CD4-positive, CD25-positive, alpha-beta regulatory T cell (primary cell): ENCODE results near the gene G3BP2. TPM values are rescaled to one million over a fixed set of nuclear protein-coding genes. Genes with fewer than 3 reads are reported as not detected.
A peak's percentile ranks its signal among the peaks of the same experiment; 100 is the strongest.

Experiments
- ATAC-seq, 2 donors: fragments of 150-1000 bp; cut with Tn5 transposase; one replicate each; pipeline ENCODE4 v1.10.0; 2021; ENCODE audit warnings: low read depth in 2 of 2, moderate number of reproducible peaks in 2 of 2, moderate library complexity in 1 of 2
- DNase-seq, 3 donors: peaks; one replicate each; pipeline versions ENCODE4 v3.0.0 to v3.0.0-alpha.2; 2012 to 2022; ENCODE audit warnings: mixed read lengths in 1 of 3
- H3K27ac ChIP-seq: one replicate; pipeline ENCODE4 v1.7.0; 2013; ENCODE audit warnings: mild to moderate bottlenecking, low read length; ENCODE audit not compliant: insufficient read depth, poor library complexity, severe bottlenecking
- H3K27me3 ChIP-seq: one replicate; pipeline ENCODE4 v1.7.0; 2013; ENCODE audit warnings: low read length; ENCODE audit not compliant: control insufficient read depth, insufficient read depth
- H3K36me3 ChIP-seq: one replicate; pipeline ENCODE4 v1.7.0; 2013; ENCODE audit warnings: mild to moderate bottlenecking, low read length, moderate library complexity; ENCODE audit not compliant: control insufficient read depth, insufficient read depth
- H3K4me1 ChIP-seq: 2 replicates; pipeline ENCODE4 v1.7.0; 2013; ENCODE audit warnings: mild to moderate bottlenecking, low read length; ENCODE audit not compliant: insufficient read depth, control insufficient read depth, poor library complexity, severe bottlenecking
- H3K4me3 ChIP-seq: one replicate; pipeline ENCODE4 v1.7.0; 2013; ENCODE audit warnings: low read depth, mild to moderate bottlenecking, low read length, moderate library complexity
- H3K9me3 ChIP-seq, 2 experiments: 1 replicate in 1 of 2; 2 replicates in 1 of 2; pipeline ENCODE4 v1.7.0; 2013; ENCODE audit warnings: low read length in 2 of 2, mild to moderate bottlenecking in 1 of 2, moderate library complexity in 1 of 2; ENCODE audit not compliant: control insufficient read depth in 2 of 2
- H3K27ac Mint-ChIP-seq, 3 donors: one replicate each; pipeline ENCODE4 v1.8.0; 2020 to 2022; ENCODE audit warnings: mild to moderate bottlenecking in 3 of 3, mixed read lengths in 3 of 3, moderate library complexity in 2 of 3
- H3K27me3 Mint-ChIP-seq: one replicate; pipeline ENCODE4 v1.8.0; 2022; ENCODE audit warnings: mild to moderate bottlenecking, mixed read lengths
- H3K36me3 Mint-ChIP-seq: one replicate; pipeline ENCODE4 v1.8.0; 2020; ENCODE audit warnings: mixed read lengths
- H3K4me1 Mint-ChIP-seq, 4 donors: one replicate each; pipeline ENCODE4 v1.8.0; 2020 to 2022; ENCODE audit warnings: mixed read lengths in 4 of 4, mild to moderate bottlenecking in 1 of 4
- H3K4me3 Mint-ChIP-seq, 4 donors: one replicate each; pipeline ENCODE4 v1.8.0; 2020 to 2022; ENCODE audit warnings: mild to moderate bottlenecking in 4 of 4, mixed read lengths in 4 of 4, moderate library complexity in 3 of 4
- H3K9me3 Mint-ChIP-seq, 7 donors: one replicate each; pipeline ENCODE4 v1.8.0; 2020 to 2022; ENCODE audit warnings: mixed read lengths in 7 of 7, mild to moderate bottlenecking in 3 of 7, moderate library complexity in 2 of 7
- polyA plus RNA-seq, 4 donors: library from polyadenylated mRNA; unstranded; fragments of 300-500 nt; fragmentation: Illumina TruSeq; gene quantifications; one replicate each; pipeline ENCODE4 v1.2.3, GENCODE V29; 2021
- total RNA-seq: library from RNA; stranded (reverse); gene quantifications from one replicate; pipeline ENCODE4 v1.2.3, GENCODE V29; 2022

Gene G3BP2
- total and polyA plus RNA-seq, 5 donors from 2014 or later: 101 to 300 (median 122) TPM

DNA sequence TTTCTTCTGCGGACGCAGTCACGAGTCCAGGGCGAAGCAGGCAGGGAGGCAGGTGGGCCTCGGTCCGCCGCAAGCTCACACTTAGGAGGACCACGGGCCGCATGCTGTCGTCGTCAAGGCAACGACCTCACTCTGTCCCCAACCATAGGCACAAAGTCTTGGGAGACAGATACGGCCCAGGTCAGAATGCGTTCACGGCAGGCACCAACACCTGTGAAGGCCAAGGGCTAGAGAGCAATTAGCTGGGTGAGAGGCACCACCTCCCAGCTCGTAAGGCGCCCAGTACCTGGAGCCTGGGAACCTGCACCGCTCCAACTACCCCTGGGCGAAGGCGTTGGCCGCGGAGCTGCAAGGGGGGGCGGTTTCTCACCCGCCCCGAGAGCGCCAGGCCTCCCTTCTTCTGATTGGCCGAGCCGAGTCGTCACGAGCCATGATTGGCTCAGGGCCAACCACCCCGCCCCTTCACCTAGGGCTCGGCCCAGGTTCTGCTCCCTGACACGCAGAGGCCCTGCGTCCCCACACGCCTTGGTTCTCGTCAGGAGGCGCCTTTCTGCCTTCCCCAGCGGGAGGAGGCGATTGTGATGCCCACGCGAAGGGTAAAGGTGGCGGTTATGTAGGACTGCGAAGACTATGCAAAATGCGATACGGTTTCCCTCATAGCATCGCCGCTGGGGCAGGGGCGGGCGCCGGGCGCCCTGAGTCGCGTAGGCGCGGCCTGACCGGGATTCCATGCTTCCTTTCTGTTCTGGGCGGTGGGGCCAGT is 42.9 kb downstream of the G3BP2 start, which contains the start of gene CDKL2:
CDKL2 (minus strand) TSS at position 355 of the 763 bp plus-strand sequence. CDS start 4,540 bp downstream, outside the sequence.
- peak; percentile 99 to 100 for ATAC-seq
- peak within 1 kb of the TSS; percentile 82 for H3K4me3 ChIP-seq
- H3K4me1 ChIP-seq: peaks cover 12% of the 10 kb centered on the region
- peak within 1 kb of the TSS; percentile 40 to 95 (median 95) for H3K27ac Mint-ChIP-seq
- H3K36me3 ChIP-seq: no peaks in the 10 kb centered on the region
- peaks cover 4% of the 10 kb centered on the region for H3K36me3 Mint-ChIP-seq
- peak within 1 kb of the TSS; percentile 52 for H3K27ac ChIP-seq
- H3K9me3 ChIP-seq: no peaks in the 10 kb centered on the region
- H3K4me1 Mint-ChIP-seq: peaks cover 0 to 17% (median 8%) of the 10 kb centered on the region in 4 donors
- peaks cover 5% of the 10 kb centered on the region for H3K27me3 Mint-ChIP-seq
- peak; percentile 91 to 93 (median 91) for DNase-seq
- H3K27me3 ChIP-seq: no peaks in the 10 kb centered on the region
- H3K4me3 Mint-ChIP-seq: peak within 1 kb of the TSS; percentile 85 to 99 (median 94)
- no peaks in the 10 kb centered on the region for H3K9me3 Mint-ChIP-seq

DNA sequence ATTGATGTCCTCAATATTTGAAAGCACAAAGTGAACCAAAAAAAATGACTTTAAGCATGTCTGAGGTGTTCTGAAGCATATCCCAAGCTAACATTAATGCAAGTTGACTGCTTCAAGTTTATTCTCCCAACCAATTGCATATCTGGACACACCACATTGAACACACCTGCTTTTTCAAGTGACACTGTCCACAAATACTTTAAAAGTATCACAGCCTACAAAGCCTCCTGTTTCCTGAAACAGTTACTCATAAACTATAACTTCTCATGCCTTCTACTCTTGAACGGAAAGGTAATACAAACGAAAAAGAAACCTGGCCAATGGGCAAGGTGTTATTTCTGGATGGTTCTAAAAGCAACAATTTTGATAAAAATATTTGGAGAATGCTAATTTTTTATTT is 44.0 kb downstream of the G3BP2 start:
- H3K27ac ChIP-seq: no peak overlapping the region
- ATAC-seq: no peak
- DNase-seq: no peak
- peak overlapping the region; percentile 33 to 59 (median 42) for H3K4me3 Mint-ChIP-seq
- no peaks in the 10 kb centered on the region for H3K9me3 Mint-ChIP-seq
- no peak overlapping the region for H3K4me3 ChIP-seq
- peaks cover 0 to 17% (median 8%) of the 10 kb centered on the region in 4 donors for H3K4me1 Mint-ChIP-seq
- peaks cover 5% of the 10 kb centered on the region for H3K27me3 Mint-ChIP-seq
- H3K36me3 ChIP-seq: no peaks in the 10 kb centered on the region
- no peaks in the 10 kb centered on the region for H3K27me3 ChIP-seq
- H3K9me3 ChIP-seq: no peaks in the 10 kb centered on the region
- peaks cover 12% of the 10 kb centered on the region for H3K4me1 ChIP-seq
- H3K27ac Mint-ChIP-seq: peak overlapping the region in 1 of 3 donors; percentile 95
- peaks cover 4% of the 10 kb centered on the region for H3K36me3 Mint-ChIP-seq

DNA sequence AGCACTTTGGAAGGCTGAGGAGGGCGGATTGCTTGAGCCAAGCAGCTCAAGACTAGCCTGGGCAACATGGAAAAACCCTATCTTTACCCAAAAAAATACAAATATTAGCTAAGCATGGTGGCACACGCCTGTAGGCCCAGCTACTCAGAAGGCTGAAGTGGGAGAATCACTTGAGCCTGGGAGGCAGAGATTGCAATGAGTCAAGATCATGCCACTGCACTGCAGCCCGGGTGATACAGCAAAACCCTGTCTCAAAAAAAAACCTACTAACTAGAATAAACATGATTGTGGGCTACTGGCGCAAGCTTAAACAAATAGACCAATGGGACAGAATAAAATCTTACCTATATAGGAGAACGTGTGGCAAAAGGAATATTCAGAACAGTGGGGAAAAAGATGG is 50.2 kb downstream of the G3BP2 start:
- no peaks in the 10 kb centered on the region for H3K4me1 ChIP-seq
- H3K27ac ChIP-seq: no peak overlapping the region
- H3K4me3 ChIP-seq: no peak overlapping the region
- Mint-ChIP-seq H3K4me3 (peak overlapping the region in 1 of 4 donors; percentile 5), H3K4me1 (no peaks in the 10 kb centered on the region), H3K27me3 (no peaks in the 10 kb centered on the region), H3K9me3 (no peaks in the 10 kb centered on the region), H3K27ac (no peak overlapping the region), H3K36me3 (no peaks in the 10 kb centered on the region)
- no peaks in the 10 kb centered on the region for H3K36me3 ChIP-seq
- DNase-seq (no peak), ATAC-seq (no peak)
- H3K9me3 ChIP-seq: no peaks in the 10 kb centered on the region
- H3K27me3 ChIP-seq: no peaks in the 10 kb centered on the region

DNA sequence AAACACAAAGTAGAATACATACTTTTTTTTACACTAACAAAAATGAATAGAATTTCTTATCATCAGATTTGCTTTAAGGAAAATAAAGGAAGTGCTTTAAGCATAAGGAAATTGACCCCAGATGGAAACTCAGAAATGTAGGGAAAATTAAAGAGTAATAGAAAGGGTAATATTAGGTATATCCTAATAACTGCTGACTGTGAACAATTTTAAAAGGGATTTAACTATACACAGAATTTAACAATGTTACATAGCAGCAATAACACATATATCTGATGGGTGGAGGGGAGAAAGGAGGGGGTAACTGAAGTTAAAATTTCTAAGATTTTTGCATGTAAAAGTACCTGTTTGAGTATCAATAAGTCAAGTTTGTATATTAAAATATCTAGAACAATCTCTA is 51.5 kb downstream of the G3BP2 start:
- DNase-seq: no peak
- Mint-ChIP-seq H3K27me3 (no peaks in the 10 kb centered on the region), H3K4me1 (no peaks in the 10 kb centered on the region), H3K9me3 (no peaks in the 10 kb centered on the region), H3K27ac (no peak overlapping the region), H3K4me3 (no peak overlapping the region), H3K36me3 (no peaks in the 10 kb centered on the region)
- Histone ChIP-seq H3K9me3 (no peaks in the 10 kb centered on the region), H3K36me3 (no peaks in the 10 kb centered on the region), H3K4me3 (no peak overlapping the region), H3K27me3 (no peaks in the 10 kb centered on the region), H3K4me1 (no peaks in the 10 kb centered on the region), H3K27ac (no peak overlapping the region)
- ATAC-seq: no peak

DNA sequence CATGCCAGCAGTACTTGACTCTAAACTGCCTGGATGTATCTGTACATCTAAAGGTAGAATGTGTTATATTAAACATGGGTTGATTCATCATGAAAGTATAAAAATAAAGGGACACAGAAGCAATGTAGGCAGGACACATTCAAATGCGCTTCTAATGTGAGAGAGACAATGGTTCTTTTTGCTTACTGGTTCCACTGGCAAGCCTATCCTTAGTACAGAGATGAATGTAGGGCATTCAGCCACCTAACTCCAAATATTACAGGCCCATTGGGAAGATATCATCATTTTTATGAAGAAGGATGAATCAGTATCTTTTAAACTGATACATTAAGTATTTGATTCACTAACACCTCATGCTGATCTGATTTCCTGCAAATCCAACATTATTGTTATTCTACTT is 60.9 kb downstream of the G3BP2 start:
- no peaks in the 10 kb centered on the region for H3K36me3 ChIP-seq
- no peak overlapping the region for H3K27ac ChIP-seq
- no peaks in the 10 kb centered on the region for H3K4me1 ChIP-seq
- no peaks in the 10 kb centered on the region for H3K9me3 ChIP-seq
- Mint-ChIP-seq H3K9me3 (peaks cover 0 to 2% (median 0%) of the 10 kb centered on the region in 7 donors), H3K4me3 (no peak overlapping the region), H3K27me3 (peaks cover 9% of the 10 kb centered on the region), H3K36me3 (peaks cover 3% of the 10 kb centered on the region), H3K27ac (no peak overlapping the region), H3K4me1 (no peaks in the 10 kb centered on the region)
- no peak overlapping the region for H3K4me3 ChIP-seq
- ATAC-seq (no peak), DNase-seq (no peak)
- no peaks in the 10 kb centered on the region for H3K27me3 ChIP-seq

DNA sequence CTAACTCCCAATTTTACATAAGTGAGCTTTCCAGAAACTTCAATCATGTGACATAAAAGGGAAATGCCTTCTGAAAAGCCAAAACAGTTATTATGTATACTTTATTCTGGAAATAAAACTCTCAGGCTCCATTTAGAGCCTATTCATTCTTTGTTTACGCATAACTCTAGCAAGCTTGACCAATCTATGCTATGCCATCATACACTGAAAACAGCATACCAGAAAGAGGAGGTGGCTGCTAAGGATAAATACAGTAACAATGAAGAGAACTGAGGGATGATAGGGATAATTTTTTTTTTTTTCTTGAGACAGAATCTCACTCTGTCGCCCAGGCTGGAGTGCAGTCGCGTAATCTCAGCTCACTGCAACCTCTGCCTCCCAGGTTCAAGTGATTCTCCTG is 67.3 kb downstream of the G3BP2 start:
- no peaks in the 10 kb centered on the region for H3K27me3 ChIP-seq
- no peak for DNase-seq
- H3K36me3 ChIP-seq: no peaks in the 10 kb centered on the region
- Mint-ChIP-seq H3K27ac (no peak overlapping the region), H3K27me3 (no peaks in the 10 kb centered on the region), H3K36me3 (peaks cover 3% of the 10 kb centered on the region), H3K4me3 (no peak overlapping the region), H3K4me1 (peaks cover 0 to 4% (median 0%) of the 10 kb centered on the region in 4 donors), H3K9me3 (peaks cover 0 to 2% (median 0%) of the 10 kb centered on the region in 7 donors)
- no peaks in the 10 kb centered on the region for H3K9me3 ChIP-seq
- no peaks in the 10 kb centered on the region for H3K4me1 ChIP-seq
- H3K27ac ChIP-seq: no peak overlapping the region
- ATAC-seq: no peak
- H3K4me3 ChIP-seq: no peak overlapping the region

DNA sequence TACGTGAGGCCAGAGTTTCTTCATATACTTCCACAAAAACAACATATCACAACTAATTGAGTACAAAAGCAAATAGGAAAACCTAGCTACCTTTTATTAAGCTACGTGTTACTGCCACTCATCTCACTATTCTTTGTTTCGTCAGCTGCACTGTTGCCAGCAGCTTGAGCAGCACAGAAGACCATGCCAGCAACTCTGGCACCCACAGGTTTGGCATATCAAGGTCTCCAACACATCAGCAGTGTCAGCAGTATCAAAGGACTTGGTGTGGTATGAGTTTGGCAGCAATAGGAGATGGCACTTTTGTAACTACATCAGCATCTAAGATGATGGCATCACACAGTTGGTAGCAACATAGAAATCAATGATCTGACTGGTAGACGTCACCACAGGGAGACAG is 73.6 kb downstream of the G3BP2 start:
- H3K9me3 Mint-ChIP-seq: no peaks in the 10 kb centered on the region
- no peaks in the 10 kb centered on the region for H3K9me3 ChIP-seq
- DNase-seq: no peak

DNA sequence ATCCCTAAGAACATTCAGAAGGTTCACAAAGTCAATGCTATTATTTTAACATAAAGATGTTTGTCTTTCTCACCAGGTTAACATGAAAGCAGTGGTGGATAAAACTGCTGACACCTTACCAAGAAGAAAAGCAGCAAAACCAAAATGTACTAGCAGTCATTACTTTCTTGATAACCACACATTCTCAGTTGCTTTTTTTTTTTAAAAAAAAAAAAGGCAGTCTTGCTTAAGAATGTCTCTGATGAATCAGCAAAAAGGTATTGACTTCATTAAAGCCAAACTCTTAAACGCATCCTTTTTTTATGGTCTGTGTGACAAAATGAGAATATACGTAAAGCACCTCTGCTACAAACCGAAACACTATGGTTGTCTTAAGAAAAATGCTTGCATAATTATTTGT is 74.8 kb downstream of the G3BP2 start:
- H3K4me1 ChIP-seq: no peaks in the 10 kb centered on the region
- Mint-ChIP-seq H3K4me1 (peaks cover 0 to 10% (median 5%) of the 10 kb centered on the region in 4 donors), H3K4me3 (peak overlapping the region in 1 of 4 donors; percentile 58), H3K36me3 (peaks cover 3% of the 10 kb centered on the region), H3K9me3 (no peaks in the 10 kb centered on the region), H3K27ac (no peak overlapping the region), H3K27me3 (no peaks in the 10 kb centered on the region)
- ATAC-seq: no peak
- H3K36me3 ChIP-seq: no peaks in the 10 kb centered on the region
- DNase-seq: peak in 2 of 3 donors; percentile 8 to 58
- peak overlapping the region; percentile 6 for H3K4me3 ChIP-seq
- no peaks in the 10 kb centered on the region for H3K9me3 ChIP-seq
- no peaks in the 10 kb centered on the region for H3K27me3 ChIP-seq
- no peak overlapping the region for H3K27ac ChIP-seq

More for the DNA sequence above, 73.6 kb downstream of the G3BP2 start:
- H3K27ac Mint-ChIP-seq: no peak overlapping the region
- no peak for ATAC-seq
- no peaks in the 10 kb centered on the region for H3K27me3 Mint-ChIP-seq
- no peak overlapping the region for H3K27ac ChIP-seq
- no peaks in the 10 kb centered on the region for H3K27me3 ChIP-seq
- H3K4me1 ChIP-seq: no peaks in the 10 kb centered on the region
- no peak overlapping the region for H3K4me3 Mint-ChIP-seq
- H3K36me3 Mint-ChIP-seq: peaks cover 3% of the 10 kb centered on the region
- H3K4me3 ChIP-seq: no peak overlapping the region
- no peaks in the 10 kb centered on the region for H3K36me3 ChIP-seq
- peaks cover 0 to 10% (median 5%) of the 10 kb centered on the region in 4 donors for H3K4me1 Mint-ChIP-seq
